Mesendoderm (in vitro differentiated cells): ENCODE measurements around the gene RPS27. TPM values are rescaled to one million over a fixed set of nuclear protein-coding genes. Genes with fewer than 3 reads are reported as not detected.

Source experiments
- DNase-seq: peaks from one replicate; pipeline ENCODE4 v3.0.0; 2013
- H2AK5ac ChIP-seq: 2 replicates; pipeline ENCODE4 v1.6.1; 2013; ENCODE audit warnings: low read length, inconsistent platforms
- H2BK120ac ChIP-seq: 2 replicates; pipeline ENCODE4 v1.6.1; 2013; ENCODE audit warnings: low read depth, mild to moderate bottlenecking, low read length, moderate library complexity, mixed read lengths
- H2BK15ac ChIP-seq: replicated peaks from 2 replicates; pipeline ENCODE4 v1.6.1; 2013; ENCODE audit warnings: low read depth, mild to moderate bottlenecking, moderate library complexity
- H2BK5ac ChIP-seq: 2 replicates; pipeline ENCODE4 v1.6.1; 2013; ENCODE audit warnings: low read length, inconsistent platforms
- H3K18ac ChIP-seq: 2 replicates; pipeline ENCODE4 v1.6.1; 2013; ENCODE audit warnings: mild to moderate bottlenecking, low read length, mixed read lengths
- H3K23ac ChIP-seq: one replicate; pipeline ENCODE4 v1.6.1; 2013; ENCODE audit warnings: low read length
- H3K27ac ChIP-seq: 2 replicates; pipeline ENCODE4 v1.5.1; 2013; ENCODE audit warnings: low read depth, mild to moderate bottlenecking, inconsistent platforms, low read length, moderate library complexity
- H3K27me3 ChIP-seq: 2 replicates; pipeline ENCODE4 v1.6.1; 2013; ENCODE audit warnings: low read length, control low read depth, mild to moderate bottlenecking, inconsistent platforms; ENCODE audit not compliant: insufficient read depth, poor library complexity
- H3K36me3 ChIP-seq: 2 replicates; pipeline ENCODE4 v1.6.1; 2013; ENCODE audit warnings: low read length, inconsistent platforms; ENCODE audit not compliant: control insufficient read depth, insufficient read depth
- H3K4ac ChIP-seq: one replicate; pipeline ENCODE4 v1.6.1; 2013; ENCODE audit warnings: low read depth, mild to moderate bottlenecking, low read length, moderate library complexity
- H3K4me1 ChIP-seq: 2 replicates; pipeline ENCODE4 v1.6.1; 2013; ENCODE audit warnings: low read depth, low read length, inconsistent platforms; ENCODE audit not compliant: control insufficient read depth
- H3K4me2 ChIP-seq: 2 replicates; pipeline ENCODE4 v1.6.1; 2013; ENCODE audit warnings: low read length
- H3K4me3 ChIP-seq: 2 replicates; pipeline ENCODE4 v1.5.1; 2013; ENCODE audit warnings: mild to moderate bottlenecking, low read length
- H3K56ac ChIP-seq: one replicate; pipeline ENCODE4 v1.6.1; 2013; ENCODE audit warnings: low read length
- H3K79me1 ChIP-seq: 2 replicates; pipeline ENCODE4 v1.6.1; 2013; ENCODE audit warnings: low read length, inconsistent platforms
- H3K79me2 ChIP-seq: 2 replicates; pipeline ENCODE4 v1.6.1; 2013; ENCODE audit warnings: mild to moderate bottlenecking, low read length; ENCODE audit not compliant: control insufficient read depth, insufficient read depth
- H3K9ac ChIP-seq: 2 replicates; pipeline ENCODE4 v1.6.1; 2013; ENCODE audit warnings: low read length, inconsistent platforms
- H4K5ac ChIP-seq: one replicate; pipeline ENCODE4 v1.6.1; 2013; ENCODE audit warnings: low read length
- H4K8ac ChIP-seq: one replicate; pipeline ENCODE4 v1.6.1; 2013; ENCODE audit warnings: low read depth, mild to moderate bottlenecking, control low read depth, low read length, moderate library complexity
- WGBS: extraction: QIAGEN DNeasy Blood & Tissue Kit; methylation state at CpG from one replicate; pipeline ENCODE4 v1.1.7; 2013; ENCODE audit warnings: low lambda C conversion rate, missing lambda C conversion rate; ENCODE audit not compliant: insufficient coverage; ENCODE audit errors: extremely low coverage; 5-methylcytosine and 5-hydroxymethylcytosine counted together
- polyA plus RNA-seq, 2 experiments: library from polyadenylated mRNA; stranded (reverse); fragments of 200-250 nt; gene quantifications; one replicate each; pipeline ENCODE4 v1.2.3, GENCODE V29; 2013

RPS27 gene
- polyA plus RNA-seq (2013, experiment 1 of 2), result 16,135 TPM
- 16,181 TPM for polyA plus RNA-seq (2013, experiment 2 of 2)

GRCh38 chr1:153990468-153991150 lies at the start of gene RPS27:
TSS of gene RPS27 (plus strand) at chr1:153990762. CDS start at chr1:153990797, 35 bp downstream.
- peaks cover 17% of the 10 kb centered on the region for H3K79me2 ChIP-seq
- peak; percentile 99 for DNase-seq
- H3K79me1 ChIP-seq, result peaks cover 5% of the 10 kb centered on the region
- peak within 1 kb of the TSS; percentile 100 for H3K9ac ChIP-seq
- H2BK5ac ChIP-seq, result peak within 1 kb of the TSS; percentile 57
- no peaks in the 10 kb centered on the region for H3K27me3 ChIP-seq
- no peak within 1 kb of the TSS for H2BK15ac ChIP-seq
- H3K36me3 ChIP-seq, result peaks cover 4% of the 10 kb centered on the region
- H4K8ac ChIP-seq, result peak within 1 kb of the TSS; percentile 77
- peak within 1 kb of the TSS; percentile 44 for H3K18ac ChIP-seq
- peak within 1 kb of the TSS; percentile 99 for H2AK5ac ChIP-seq
- WGBS, result no CpG with 5 or more reads among the region's 36 CpGs
- peak within 1 kb of the TSS; percentile 15 for H3K27ac ChIP-seq
- peak within 1 kb of the TSS; percentile 44 for H4K5ac ChIP-seq
- peak within 1 kb of the TSS; percentile 96 for H3K4me3 ChIP-seq
- peak within 1 kb of the TSS; percentile 99 for H3K56ac ChIP-seq
- peak within 1 kb of the TSS; percentile 66 for H3K4ac ChIP-seq
- peak within 1 kb of the TSS; percentile 51 for H3K4me2 ChIP-seq
- H3K23ac ChIP-seq, result no peak within 1 kb of the TSS
- H2BK120ac ChIP-seq, result no peak within 1 kb of the TSS
- no peaks in the 10 kb centered on the region for H3K4me1 ChIP-seq

- no peak overlapping the region for H3K9ac ChIP-seq
- WGBS, result no CpG with 5 or more reads among the region's 34 CpGs
Measured at GRCh38 chr1:153941826-153942725, 48.5 kb upstream of the RPS27 start.

GRCh38 chr1:153942766-153943549 lies 47.6 kb upstream of the RPS27 start:
- Histone ChIP-seq H4K8ac (no peak overlapping the region), H3K9ac (no peak overlapping the region), H3K4me3 (no peak overlapping the region), H3K79me2 (peaks cover 8% of the 10 kb centered on the region), H3K79me1 (peaks cover 14% of the 10 kb centered on the region), H2BK120ac (no peak overlapping the region), H3K4ac (no peak overlapping the region), H3K4me2 (no peak overlapping the region), H3K18ac (no peak overlapping the region), H2BK15ac (no peak overlapping the region), H4K5ac (no peak overlapping the region), H2AK5ac (no peak overlapping the region), H3K36me3 (peaks cover 6% of the 10 kb centered on the region), H3K27me3 (no peaks in the 10 kb centered on the region), H3K4me1 (no peaks in the 10 kb centered on the region), H3K27ac (no peak overlapping the region), H3K23ac (no peak overlapping the region), H2BK5ac (no peak overlapping the region), H3K56ac (no peak overlapping the region)
- no peak for DNase-seq
- WGBS, result no CpG with 5 or more reads among the region's 11 CpGs

More at GRCh38 chr1:153941826-153942725, 48.5 kb upstream of the RPS27 start:
- Histone ChIP-seq H3K18ac (no peak overlapping the region), H3K27me3 (no peaks in the 10 kb centered on the region), H3K79me1 (peaks cover 14% of the 10 kb centered on the region), H2BK5ac (no peak overlapping the region), H2AK5ac (no peak overlapping the region), H2BK15ac (no peak overlapping the region), H3K4ac (no peak overlapping the region), H3K79me2 (peaks cover 8% of the 10 kb centered on the region), H4K5ac (no peak overlapping the region), H3K27ac (no peak overlapping the region), H3K4me1 (no peaks in the 10 kb centered on the region), H3K36me3 (peaks cover 10% of the 10 kb centered on the region), H3K23ac (no peak overlapping the region), H2BK120ac (no peak overlapping the region), H3K4me2 (no peak overlapping the region), H3K4me3 (no peak overlapping the region), H3K56ac (no peak overlapping the region), H4K8ac (no peak overlapping the region)
- DNase-seq, result no peak

GRCh38 chr1:153944005-153944826 lies 46.3 kb upstream of the RPS27 start:
- Histone ChIP-seq H3K56ac (no peak overlapping the region), H2AK5ac (no peak overlapping the region), H2BK5ac (no peak overlapping the region), H3K79me1 (peaks cover 14% of the 10 kb centered on the region), H3K27ac (no peak overlapping the region), H3K4me1 (no peaks in the 10 kb centered on the region), H2BK15ac (no peak overlapping the region), H3K9ac (no peak overlapping the region), H3K18ac (no peak overlapping the region), H4K5ac (no peak overlapping the region), H4K8ac (no peak overlapping the region), H3K23ac (no peak overlapping the region), H3K4me3 (no peak overlapping the region), H3K4ac (no peak overlapping the region), H2BK120ac (no peak overlapping the region), H3K79me2 (peaks cover 8% of the 10 kb centered on the region), H3K36me3 (peaks cover 8% of the 10 kb centered on the region), H3K27me3 (no peaks in the 10 kb centered on the region), H3K4me2 (no peak overlapping the region)
- WGBS, result no CpG with 5 or more reads among the region's 15 CpGs
- peak; percentile 37 for DNase-seq

GRCh38 chr1:153944827-153945117 lies 45.8 kb upstream of the RPS27 start:
- no peaks in the 10 kb centered on the region for H3K4me1 ChIP-seq

More at GRCh38 chr1:153944827-153945117, 45.8 kb upstream of the RPS27 start:
- no peak for DNase-seq
- Histone ChIP-seq H3K27me3 (no peaks in the 10 kb centered on the region), H2BK120ac (no peak overlapping the region), H4K5ac (no peak overlapping the region), H2BK15ac (no peak overlapping the region), H3K4me2 (no peak overlapping the region), H3K79me1 (peaks cover 14% of the 10 kb centered on the region), H3K79me2 (peaks cover 8% of the 10 kb centered on the region), H3K4ac (no peak overlapping the region), H3K27ac (no peak overlapping the region), H2BK5ac (no peak overlapping the region), H4K8ac (no peak overlapping the region), H3K4me3 (no peak overlapping the region), H2AK5ac (no peak overlapping the region), H3K23ac (no peak overlapping the region), H3K9ac (no peak overlapping the region), H3K36me3 (peaks cover 9% of the 10 kb centered on the region), H3K56ac (peak overlapping the region; percentile 97), H3K18ac (no peak overlapping the region)
- no CpG with 5 or more reads among the region's 3 CpGs for WGBS
